GM12878 (cell line): ENCODE measurements around the gene TRAP1. TPM values are rescaled to one million over a fixed set of nuclear protein-coding genes. Genes with fewer than 3 reads are reported as not detected.

Source experiments
- ATAC-seq: fragments of 200-7000 bp; cut with Tn5 transposase; 3 replicates; pipeline ENCODE4 v1.9.1; 2020; ENCODE audit warnings: mild to moderate bottlenecking, moderate library complexity
- BruUV-seq: library from RNA; stranded (reverse); fragments of 400-500 nt; replicated peaks from 2 replicates; lab custom pipeline; 2021; lab: Mats Ljungman, UMichigan
- CTCF ChIA-PET: fragments of 300-600 bp; sonication (Branson Sonifier 250); formaldehyde crosslinking; extraction: SDS; loops from one replicate; lab custom pipeline; 2021; ENCODE audit warnings: inconsistent platforms; lab: Yijun Ruan, JAX
- POLR2A ChIA-PET: fragments of 350-600 bp; formaldehyde crosslinking; extraction: SDS; loops from one replicate; lab custom pipeline; 2021; ENCODE audit warnings: inconsistent platforms; lab: Charles Lee
- RAD21 ChIA-PET: fragments of 300-600 bp; sonication (Branson Sonifier 250); formaldehyde crosslinking; loops from one replicate; lab custom pipeline; 2023; ENCODE audit warnings: antibody characterized with exemption; ENCODE audit not compliant: unreplicated experiment; lab: Charles Lee
- SMC1A ChIA-PET: fragments of 300-600 bp; sonication (Branson Sonifier 250); formaldehyde crosslinking; loops from one replicate; lab custom pipeline; 2023; ENCODE audit not compliant: unreplicated experiment, uncharacterized antibody; lab: Charles Lee
- DNase-seq: peaks from one replicate; pipeline ENCODE4 v3.0.0-alpha.2; 2011; ENCODE audit warnings: low read depth, low spot score
- FAIRE-seq: peaks from 3 replicates; lab custom pipeline; 2011; peaks lifted over from hg19 to GRCh38; lab: Jason Lieb, UNC
- H2AFZ ChIP-seq: 2 replicates; pipeline ENCODE4 v1.6.0; 2011; ENCODE audit warnings: low read depth, low read length, control low read depth; ENCODE audit not compliant: control insufficient read depth
- H3K27ac ChIP-seq: 2 replicates; pipeline ENCODE4 v1.5.1; 2011; ENCODE audit warnings: control low read depth; ENCODE audit not compliant: control insufficient read depth, insufficient read depth
- H3K27me3 ChIP-seq, 2 experiments: replicated peaks in 1 of 2; 2 replicates each; pipeline versions ENCODE4 v1.6.0 to v1.6.1; 2011; ENCODE audit warnings: low read length in 1 of 2; ENCODE audit not compliant: control insufficient read depth in 2 of 2, insufficient read depth in 2 of 2
- H3K36me3 ChIP-seq, 2 experiments: 2 replicates each; pipeline ENCODE4 v1.5.1; 2011; ENCODE audit warnings: low read length in 1 of 2; ENCODE audit not compliant: control insufficient read depth in 2 of 2, insufficient read depth in 2 of 2
- H3K4me1 ChIP-seq: 2 replicates; pipeline ENCODE4 v1.6.1; 2011; ENCODE audit warnings: mild to moderate bottlenecking, low read length, moderate library complexity, mixed read lengths; ENCODE audit not compliant: control insufficient read depth, insufficient read depth
- H3K4me2 ChIP-seq: 2 replicates; pipeline ENCODE4 v1.6.0; 2011; ENCODE audit warnings: control low read depth; ENCODE audit not compliant: control insufficient read depth, insufficient read depth
- H3K4me3 ChIP-seq: fragments of 200-600 bp; sonication (generic); 2 replicates; pipeline ENCODE4 v1.5.1; 2016
- H3K79me2 ChIP-seq: 2 replicates; pipeline ENCODE4 v1.6.0; 2011; ENCODE audit warnings: low read length; ENCODE audit not compliant: control insufficient read depth, insufficient read depth
- H3K9ac ChIP-seq: 2 replicates; pipeline ENCODE4 v1.8.0; 2011; ENCODE audit warnings: low read length, control low read depth, mixed read lengths; ENCODE audit not compliant: control insufficient read depth, insufficient read depth
- H3K9me3 ChIP-seq: replicated peaks from 3 replicates; pipeline ENCODE4 v1.5.1; 2011; ENCODE audit warnings: mild to moderate bottlenecking, low read length; ENCODE audit not compliant: control insufficient read depth, insufficient read depth
- H4K20me1 ChIP-seq: 2 replicates; pipeline ENCODE4 v1.6.0; 2011; ENCODE audit not compliant: control insufficient read depth, insufficient read depth
- CREB1 ChIP-seq: IDR thresholded peaks from 2 replicates; pipeline ENCODE4 v1.6.1; 2012; ENCODE audit warnings: low read depth, mild to moderate bottlenecking, inconsistent platforms
- CTCF ChIP-seq, 3 experiments: IDR thresholded peaks in 2 of 3; conservative IDR thresholded peaks in 1 of 3; 2 replicates each; pipeline ENCODE4 v1.5.1; 2011; ENCODE audit warnings: low read depth in 3 of 3, low read length in 3 of 3, mild to moderate bottlenecking in 3 of 3, control low read depth in 2 of 3, moderate library complexity in 2 of 3, inconsistent platforms in 1 of 3, mixed read lengths in 1 of 3; ENCODE audit not compliant: control insufficient read depth in 2 of 3, insufficient read depth in 1 of 3; ENCODE audit errors: extremely low read depth in 1 of 3
- MTA3 ChIP-seq: IDR thresholded peaks from 2 replicates; pipeline ENCODE4 v1.6.1; 2012; ENCODE audit warnings: low read length, inconsistent platforms, borderline replicate concordance
- NBN ChIP-seq: fragments of 450-650 bp; IDR thresholded peaks from 2 replicates; pipeline ENCODE4 v1.6.1; 2016
- PAX5 ChIP-seq: IDR thresholded peaks from 2 replicates; pipeline ENCODE4 v1.6.1; 2011; ENCODE audit warnings: low read depth, low read length, borderline replicate concordance
- PAX8 ChIP-seq: fragments of 450-650 bp; IDR thresholded peaks from 2 replicates; pipeline ENCODE4 v1.6.1; 2017; ENCODE audit warnings: mild to moderate bottlenecking, moderate library complexity
- SMAD1 ChIP-seq: fragments of 450-650 bp; IDR thresholded peaks from 2 replicates; pipeline ENCODE4 v1.6.1; 2018; ENCODE audit warnings: mild to moderate bottlenecking, low read depth; ENCODE audit not compliant: partially characterized antibody
- SPI1 ChIP-seq: IDR thresholded peaks from 2 replicates; pipeline ENCODE4 v1.6.1; 2011; ENCODE audit warnings: low read depth, mild to moderate bottlenecking, low read length, moderate library complexity, borderline replicate concordance; ENCODE audit not compliant: insufficient read depth
- STAT1 ChIP-seq: fragments of 450-650 bp; conservative IDR thresholded peaks from 2 replicates; pipeline ENCODE4 v1.6.1; 2014; ENCODE audit warnings: antibody characterized with exemption, mild to moderate bottlenecking
- TCF12 ChIP-seq: IDR thresholded peaks from 2 replicates; pipeline ENCODE4 v1.6.1; 2011; ENCODE audit warnings: low read depth, mild to moderate bottlenecking, low read length
- ZBED1 ChIP-seq: IDR thresholded peaks from 2 replicates; pipeline ENCODE4 v1.6.1; 2016; ENCODE audit warnings: borderline replicate concordance
- ZBTB4 ChIP-seq: fragments of 450-650 bp; formaldehyde crosslinking; IDR thresholded peaks from 2 replicates; pipeline ENCODE4 v1.4.0; 2022; ENCODE audit warnings: mild to moderate bottlenecking, moderate library complexity
- WGBS: methylation state at CpG from one replicate; pipeline ENCODE4 v1.1.6; 2016; ENCODE audit warnings: low lambda C conversion rate; ENCODE audit not compliant: insufficient replicate concordance, insufficient coverage; ENCODE audit errors: missing lambda C conversion rate; 5-methylcytosine and 5-hydroxymethylcytosine counted together
- in situ Hi-C: fragments of 300-500 bp; cut with MboI; formaldehyde crosslinking; loops from 9 replicates; pipeline ENCODE4 v1.14.3; 2018; ENCODE audit warnings: mixed read lengths
- intact Hi-C: fragments of 100-400 bp; cut with micrococcal nuclease; formaldehyde crosslinking; loops from one replicate; pipeline ENCODE4 v1.14.2; 2022; ENCODE audit not compliant: unreplicated experiment
- polyA plus RNA-seq, 11 experiments: library from polyadenylated mRNA; depleted of rRNA in 4 of 11; unstranded in 6 of 11; stranded (reverse) in 5 of 11; fragments of >200 nt; fragmentation: Nextera tagmentation in 4 of 11; fragmentation: Illumina TruSeq in 1 of 11; extraction: Ambion mirVana in 4 of 11; extraction: Trizol in 1 of 11; gene quantifications; 1 replicate in 1 of 11; 2 replicates in 10 of 11; pipeline versions ENCODE4 v1.2.1 to v1.2.3, GENCODE V29; 2011 to 2016; ENCODE audit warnings: inconsistent platforms in 2 of 11, missing spikeins in 2 of 11, low read depth in 1 of 11
- total RNA-seq, 4 experiments: library from RNA; depleted of rRNA in 3 of 4; stranded (reverse); fragments of >200 nt in 3 of 4; fragmentation: Illumina TruSeq in 1 of 4; extraction: Trizol in 1 of 4; gene quantifications; 2 replicates each; pipeline versions ENCODE4 v1.2.1 to v1.2.3, GENCODE V29; 2013 to 2021

Gene TRAP1
- total and polyA plus RNA-seq, 10 of the 15 experiments (the other 5 are each of a cell fraction or from before 2014, with no cell fraction given), result 16.3 to 442 (median 241) TPM

- no peak overlapping the region for H3K4me3 ChIP-seq
- DNase-seq, result no peak
- no peak for TF ChIP-seq MTA3
- no peak for TF ChIP-seq NBN
- TF ChIP-seq, all 136 proteins: peak for 0
- H3K9me3 ChIP-seq, result no peaks in the 10 kb centered on the region
- 83% methylated on average over 7 of the region's 7 CpGs for WGBS
- H3K79me2 ChIP-seq, result peaks cover 2% of the 10 kb centered on the region; the same call in 1 of the 2 replicates
- H2AFZ ChIP-seq, result no peak overlapping the region
- H3K36me3 ChIP-seq, result peaks cover 18 to 25% of the 10 kb centered on the region in 2 experiments
- no peak overlapping the region for H3K4me2 ChIP-seq
- ChIA-PET CTCF (interaction anchor here (1.0 to 2.2 kb wide), 7 partner anchors 8 to 640 kb away, joined by 3 to 16 read pairs (median 3); no protein-coding TSS in a partner anchor), RAD21 (interaction anchor here (0.7 to 1.4 kb wide), 2 partner anchors 178 to 189 kb away, joined by 3 to 6 read pairs; no protein-coding TSS in a partner anchor), POLR2A (no interaction called here), SMC1A (interaction anchor here (1.3 kb wide), 1 partner anchor 188 kb away, joined by 9 read pairs; no protein-coding TSS in a partner anchor)
- in situ Hi-C loops (loop anchor here (5.0 kb wide), 1 partner anchor 188 kb away; no protein-coding TSS in a partner anchor), intact Hi-C loops (loop anchor here (2.0 to 5.0 kb wide), 2 partner anchors 189 to 563 kb away; no protein-coding TSS in a partner anchor)
- no peak overlapping the region for H3K9ac ChIP-seq
- FAIRE-seq (no peak), ATAC-seq (no peak)
- H3K4me1 ChIP-seq, result peaks cover 5% of the 10 kb centered on the region; the same call in 1 of the 2 replicates
- no peaks in the 10 kb centered on the region for H3K27me3 ChIP-seq
- BruUV-seq, result no TSS peak
- H4K20me1 ChIP-seq, result no peaks in the 10 kb centered on the region
- H3K27ac ChIP-seq, result no peak overlapping the region
Measured at GRCh38 chr16:3689731-3690130, 27.6 kb downstream of the TRAP1 start.

GRCh38 chr16:3687792-3688191, 29.5 kb downstream of the TRAP1 start:
- FAIRE-seq, result no peak
- H3K9ac ChIP-seq, result no peak overlapping the region
- ChIA-PET SMC1A (interaction anchor here (0.7 to 1.1 kb wide), 2 partner anchors 25 to 190 kb away, joined by 3 to 5 read pairs; no protein-coding TSS in a partner anchor), CTCF (interaction anchor here (0.6 to 1.3 kb wide), 2 partner anchors 180 to 309 kb away, joined by 3 read pairs; no protein-coding TSS in a partner anchor), POLR2A (no interaction called here), RAD21 (interaction anchor here (0.6 kb wide), 1 partner anchor 61 kb away, joined by 4 read pairs; no protein-coding TSS in a partner anchor)
- H3K27ac ChIP-seq, result no peak overlapping the region
- in situ Hi-C loops (no loop called here), intact Hi-C loops (no loop called here)
- H3K4me1 ChIP-seq, result peaks cover 5% of the 10 kb centered on the region; the same call in 1 of the 2 replicates
- H3K27me3 ChIP-seq, result no peaks in the 10 kb centered on the region
- ATAC-seq, result no peak
- no peak overlapping the region for H3K4me3 ChIP-seq
- H3K9me3 ChIP-seq, result no peaks in the 10 kb centered on the region
- H2AFZ ChIP-seq, result no peak overlapping the region
- no peak for DNase-seq
- H3K4me2 ChIP-seq, result no peak overlapping the region
- peaks cover 2% of the 10 kb centered on the region; the same call in 1 of the 2 replicates for H3K79me2 ChIP-seq
- no peaks in the 10 kb centered on the region for H4K20me1 ChIP-seq
- BruUV-seq, result no TSS peak
- WGBS, result 92% methylated on average over 9 of the region's 9 CpGs
- H3K36me3 ChIP-seq, result peaks cover 18 to 26% of the 10 kb centered on the region in 2 experiments
- TF ChIP-seq ZBED1 (no peak), STAT1 (no peak), CTCF (IDR thresholded peaks at IDR 0.05 in 2 of 3, conservative IDR thresholded peaks at IDR 0.05 in 1 of 3; ENCODE audit: control insufficient read depth in 2 of 3, extremely low read depth in 1 of 3, insufficient read depth in 1 of 3, low read depth in 3 of 3, low read length in 3 of 3) (no peak), PAX8 (no peak), TCF12 (no peak), SPI1 (no peak), PAX5 (no peak), ZBTB4 (CRISPR knock-in tag) (no peak), SMAD1 (no peak), CREB1 (no peak)
